WTC11 (cell line): Measurements from ENCODE around the gene PTPN4. TPM values are rescaled to one million over a fixed set of nuclear protein-coding genes. Genes with fewer than 3 reads are reported as not detected.
"Not testable (repeated sequence)": the region's sequence is repeated elsewhere in the genome, so short reads cannot be mapped to it uniquely, and the experiment has no call there.

Source experiments
- ATAC-seq: fragments of 200-7000 bp; cut with Tn5 transposase; 2 replicates; pipeline ENCODE4 v1.10.0; 2021; ENCODE audit warnings: mild to moderate bottlenecking, moderate library complexity
- CTCF ChIA-PET: fragments of 300-600 bp; sonication (Branson Sonifier 250); formaldehyde crosslinking; loops from one replicate; lab custom pipeline; 2021; ENCODE audit warnings: antibody characterized with exemption; lab: Charles Lee
- POLR2A ChIA-PET: fragments of 350-600 bp; sonication (Branson Sonifier 250); formaldehyde crosslinking; loops from one replicate; lab custom pipeline; 2021; ENCODE audit warnings: antibody characterized with exemption; lab: Charles Lee
- DNase-seq: peaks from one replicate; pipeline ENCODE4 v3.0.0; 2021; ENCODE audit warnings: low spot score
- H3K27ac Mint-ChIP-seq: 2 replicates; pipeline ENCODE4 v1.8.0; 2021; ENCODE audit warnings: mixed read lengths
- H3K27me3 Mint-ChIP-seq: 2 replicates; pipeline ENCODE4 v1.8.0; 2021; ENCODE audit warnings: low read depth, mild to moderate bottlenecking, moderate library complexity, mixed read lengths
- H3K36me3 Mint-ChIP-seq: 2 replicates; pipeline ENCODE4 v1.8.0; 2021; ENCODE audit warnings: mixed read lengths
- H3K4me1 Mint-ChIP-seq: 2 replicates; pipeline ENCODE4 v1.8.0; 2022; ENCODE audit warnings: mixed read lengths
- H3K4me3 Mint-ChIP-seq: 2 replicates; pipeline ENCODE4 v1.8.0; 2021; ENCODE audit warnings: mild to moderate bottlenecking, moderate library complexity, mixed read lengths
- H3K9me3 Mint-ChIP-seq: 2 replicates; pipeline ENCODE4 v1.8.0; 2021; ENCODE audit warnings: mixed read lengths
- ATF2 ChIP-seq: sonication (generic); formaldehyde crosslinking; IDR thresholded peaks from 2 replicates; pipeline ENCODE4 v1.8.1; 2022; ENCODE audit warnings: low read depth, missing genetic modification reagents, borderline replicate concordance
- E2F4 ChIP-seq: sonication (generic); formaldehyde crosslinking; IDR thresholded peaks from 2 replicates; pipeline ENCODE4 v1.8.1; 2022; ENCODE audit warnings: low read depth, mild to moderate bottlenecking, moderate library complexity, missing genetic modification reagents, borderline replicate concordance
- ETV6 ChIP-seq: sonication (generic); formaldehyde crosslinking; IDR thresholded peaks from 2 replicates; pipeline ENCODE4 v1.8.1; 2022; ENCODE audit warnings: mild to moderate bottlenecking, missing genetic modification reagents
- FOXP1 ChIP-seq: sonication (generic); formaldehyde crosslinking; IDR thresholded peaks from 2 replicates; pipeline ENCODE4 v1.8.0; 2022; ENCODE audit warnings: missing genetic modification reagents, mild to moderate bottlenecking, moderate library complexity, borderline replicate concordance
- GABPB1 ChIP-seq: sonication (generic); formaldehyde crosslinking; IDR thresholded peaks from 2 replicates; pipeline ENCODE4 v1.8.1; 2023; ENCODE audit warnings: mild to moderate bottlenecking, missing genetic modification reagents
- GRHL2 ChIP-seq: fragments of 250-450 bp; sonication (Bioruptor Pico); IDR thresholded peaks from 2 replicates; pipeline ENCODE4 v1.8.0; 2022; ENCODE audit warnings: mild to moderate bottlenecking, moderate library complexity; ENCODE audit not compliant: insufficient replicate concordance, severe bottlenecking
- MYBL2 ChIP-seq: sonication (generic); formaldehyde crosslinking; IDR thresholded peaks from 2 replicates; pipeline ENCODE4 v1.8.1; 2023; ENCODE audit warnings: mild to moderate bottlenecking, moderate library complexity, missing genetic modification reagents
- PRRX2 ChIP-seq: fragments of 250-450 bp; sonication (Bioruptor Pico); IDR thresholded peaks from 2 replicates; pipeline ENCODE4 v1.8.0; 2021; ENCODE audit warnings: mild to moderate bottlenecking
- STAT6 ChIP-seq: sonication (generic); formaldehyde crosslinking; conservative IDR thresholded peaks from 2 replicates; pipeline ENCODE4 v1.8.1; 2023; ENCODE audit warnings: mild to moderate bottlenecking, low read depth, missing genetic modification reagents, moderate library complexity
- USF1 ChIP-seq: sonication (generic); formaldehyde crosslinking; IDR thresholded peaks from 2 replicates; pipeline ENCODE4 v1.8.0; 2022; ENCODE audit warnings: mild to moderate bottlenecking, missing genetic modification reagents
- ZNF532 ChIP-seq: fragments of 250-450 bp; sonication (Bioruptor Pico); IDR thresholded peaks from 2 replicates; pipeline ENCODE4 v1.9.0; 2021; ENCODE audit warnings: mild to moderate bottlenecking, borderline replicate concordance
- ZNF671 ChIP-seq: fragments of 250-450 bp; sonication (Bioruptor Pico); IDR thresholded peaks from 2 replicates; pipeline ENCODE4 v1.8.0; 2021; ENCODE audit warnings: mild to moderate bottlenecking
- total RNA-seq: library from RNA; stranded (reverse); gene quantifications from 3 replicates; pipeline ENCODE4 v1.2.3, GENCODE V29; 2021

The PTPN4 gene
- total RNA-seq, 1 experiment from 2014 or later, result 85.8 TPM

GRCh38 chr2:119800376-119800902, 40.7 kb downstream of the PTPN4 start:
- Mint-ChIP-seq H3K36me3 (peaks cover 17% of the 10 kb centered on the region), H3K9me3 (peaks cover 19% of the 10 kb centered on the region), H3K4me1 (peaks cover 68% of the 10 kb centered on the region), H3K27me3 (no peaks in the 10 kb centered on the region; the same call in 1 of the 2 replicates), H3K27ac (peak overlapping the region; percentile 87), H3K4me3 (no peak overlapping the region)
- no peak for TF ChIP-seq FOXP1 (CRISPR knock-in tag)
- no peak for TF ChIP-seq GABPB1 (CRISPR knock-in tag)
- no peak for TF ChIP-seq E2F4
- no peak for TF ChIP-seq STAT6 (CRISPR knock-in tag)
- no peak for TF ChIP-seq GRHL2 (CRISPR knock-in tag)
- no peak for DNase-seq
- ATAC-seq, result no peak
- ChIA-PET POLR2A (no interaction called here), CTCF (interaction anchor here (1.8 kb wide), 1 partner anchor 23 kb away, joined by 6 read pairs; no protein-coding TSS in a partner anchor)

GRCh38 chr2:119801040-119801439, 41.3 kb downstream of the PTPN4 start:
- Mint-ChIP-seq H3K36me3 (peaks cover 23% of the 10 kb centered on the region), H3K4me3 (no peak overlapping the region), H3K27me3 (no peaks in the 10 kb centered on the region; the same call in 1 of the 2 replicates), H3K27ac (no peak overlapping the region), H3K9me3 (peaks cover 25% of the 10 kb centered on the region), H3K4me1 (peaks cover 67% of the 10 kb centered on the region)
- POLR2A ChIA-PET, result no interaction called here
- CTCF ChIA-PET, result interaction anchor here (1.8 kb wide), 1 partner anchor 22 kb away, joined by 6 read pairs; no protein-coding TSS in a partner anchor
- no peak for ATAC-seq
- no peak for TF ChIP-seq FOXP1 (CRISPR knock-in tag)
- no peak for TF ChIP-seq MYBL2 (CRISPR knock-in tag)
- TF ChIP-seq ETV6 (CRISPR knock-in tag), result no peak
- no peak for TF ChIP-seq USF1 (CRISPR knock-in tag)
- TF ChIP-seq PRRX2 (CRISPR knock-in tag), result no peak
- no peak for TF ChIP-seq ATF2
- no peak for TF ChIP-seq ZNF671 (CRISPR knock-in tag)
- no peak for TF ChIP-seq ZNF532 (CRISPR knock-in tag)
- DNase-seq, result no peak

GRCh38 chr2:119801989-119802388, 42.3 kb downstream of the PTPN4 start:
- POLR2A ChIA-PET, H3K4me3 Mint-ChIP-seq, DNase-seq, H3K27me3 Mint-ChIP-seq: not testable (repeated sequence)
- peaks cover 25% of the 10 kb centered on the region for H3K9me3 Mint-ChIP-seq
- peak; percentile 88 for ATAC-seq
- H3K36me3 Mint-ChIP-seq, result peaks cover 26% of the 10 kb centered on the region
- H3K4me1 Mint-ChIP-seq, result peaks cover 67% of the 10 kb centered on the region
- peak overlapping the region; percentile 43 for H3K27ac Mint-ChIP-seq
- CTCF ChIA-PET, result interaction anchor here (1.8 kb wide), 1 partner anchor 21 kb away, joined by 6 read pairs; no protein-coding TSS in a partner anchor
